GM12864 (cell line): ENCODE results near the gene SLC8A3.

Experiments used
- DNase-seq: peaks from one replicate; pipeline ENCODE4 v3.0.0-alpha.2; 2011; ENCODE audit warnings: low read depth
- H3K4me3 ChIP-seq: 2 replicates; pipeline ENCODE4 v1.5.1; 2011; ENCODE audit warnings: mild to moderate bottlenecking, low read depth, low read length, control low read depth
- TF ChIP-seq, protein P1 (sequence below): IDR thresholded peaks from 2 replicates; pipeline ENCODE4 v1.5.1; 2011; ENCODE audit warnings: low read depth, mild to moderate bottlenecking, moderate library complexity, low read length, control low read depth, inconsistent platforms; ENCODE audit errors: missing control alignments

SLC8A3 gene

DNA sequence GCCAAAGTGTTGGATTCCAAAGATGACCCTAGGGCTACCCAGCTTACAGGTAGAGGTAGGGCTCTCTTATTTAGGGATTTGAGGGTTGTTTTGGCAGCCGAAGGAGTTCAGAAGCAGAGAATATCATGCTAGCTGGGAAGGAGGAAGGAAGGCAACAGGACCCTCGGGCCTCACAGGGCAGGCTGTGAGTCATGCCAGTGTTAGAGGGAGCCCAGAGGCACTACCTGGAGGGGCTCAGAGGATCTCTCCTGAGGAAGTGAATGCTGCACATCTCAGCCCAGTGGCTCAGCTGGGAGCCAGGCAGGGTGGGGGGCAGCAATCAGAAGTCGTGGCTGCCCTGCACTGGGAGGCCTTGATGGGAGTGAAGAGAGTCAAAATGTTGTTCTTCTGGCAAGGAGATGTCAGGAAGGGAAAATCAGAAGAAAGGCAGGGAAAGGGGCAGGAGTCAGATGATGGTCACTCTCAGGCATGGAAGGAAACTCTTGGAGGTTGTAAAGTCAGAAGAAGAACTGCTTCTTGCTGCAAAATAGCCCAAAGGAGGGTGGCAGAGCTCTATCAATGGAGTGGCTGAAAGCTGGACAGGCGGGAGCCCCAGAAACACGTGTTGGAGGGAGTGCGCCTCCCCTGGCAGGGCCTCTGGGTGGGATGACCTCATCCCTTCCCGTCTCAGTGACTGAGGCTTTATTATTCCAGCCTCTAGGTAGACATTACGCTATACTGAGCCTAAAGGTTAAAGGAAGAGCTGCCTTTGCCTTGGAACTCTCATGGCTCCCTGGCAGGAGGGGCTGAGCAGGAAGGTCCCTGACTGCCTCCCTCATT, 168.2 kb downstream of the SLC8A3 start:
- DNase-seq: no peak
- H3K4me3 ChIP-seq: no peak overlapping the region
- TF ChIP-seq, protein P1, sequence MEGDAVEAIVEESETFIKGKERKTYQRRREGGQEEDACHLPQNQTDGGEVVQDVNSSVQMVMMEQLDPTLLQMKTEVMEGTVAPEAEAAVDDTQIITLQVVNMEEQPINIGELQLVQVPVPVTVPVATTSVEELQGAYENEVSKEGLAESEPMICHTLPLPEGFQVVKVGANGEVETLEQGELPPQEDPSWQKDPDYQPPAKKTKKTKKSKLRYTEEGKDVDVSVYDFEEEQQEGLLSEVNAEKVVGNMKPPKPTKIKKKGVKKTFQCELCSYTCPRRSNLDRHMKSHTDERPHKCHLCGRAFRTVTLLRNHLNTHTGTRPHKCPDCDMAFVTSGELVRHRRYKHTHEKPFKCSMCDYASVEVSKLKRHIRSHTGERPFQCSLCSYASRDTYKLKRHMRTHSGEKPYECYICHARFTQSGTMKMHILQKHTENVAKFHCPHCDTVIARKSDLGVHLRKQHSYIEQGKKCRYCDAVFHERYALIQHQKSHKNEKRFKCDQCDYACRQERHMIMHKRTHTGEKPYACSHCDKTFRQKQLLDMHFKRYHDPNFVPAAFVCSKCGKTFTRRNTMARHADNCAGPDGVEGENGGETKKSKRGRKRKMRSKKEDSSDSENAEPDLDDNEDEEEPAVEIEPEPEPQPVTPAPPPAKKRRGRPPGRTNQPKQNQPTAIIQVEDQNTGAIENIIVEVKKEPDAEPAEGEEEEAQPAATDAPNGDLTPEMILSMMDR: no peak

DNA sequence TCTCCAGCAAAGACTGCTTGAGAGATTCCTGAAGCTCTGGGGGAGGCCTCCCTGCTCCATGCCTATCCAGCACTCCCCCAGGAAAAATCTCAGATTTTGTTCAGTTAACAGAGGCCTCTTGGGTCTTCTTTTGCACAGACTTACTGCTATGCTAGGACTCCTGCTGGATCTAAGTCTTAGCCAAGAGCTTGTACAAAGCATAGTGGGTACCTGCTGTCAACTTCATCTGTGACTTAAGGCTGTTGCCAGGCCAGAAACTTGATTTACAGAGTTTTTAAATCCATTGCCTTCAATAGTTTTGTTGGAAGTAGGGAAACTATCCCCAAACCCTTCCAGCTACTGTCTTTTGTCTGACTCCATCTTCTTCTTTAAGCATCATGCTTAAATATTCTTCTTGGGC, 169.1 kb downstream of the SLC8A3 start:
- no peak overlapping the region for H3K4me3 ChIP-seq
- DNase-seq: no peak
- TF ChIP-seq, protein P1: no peak

DNA sequence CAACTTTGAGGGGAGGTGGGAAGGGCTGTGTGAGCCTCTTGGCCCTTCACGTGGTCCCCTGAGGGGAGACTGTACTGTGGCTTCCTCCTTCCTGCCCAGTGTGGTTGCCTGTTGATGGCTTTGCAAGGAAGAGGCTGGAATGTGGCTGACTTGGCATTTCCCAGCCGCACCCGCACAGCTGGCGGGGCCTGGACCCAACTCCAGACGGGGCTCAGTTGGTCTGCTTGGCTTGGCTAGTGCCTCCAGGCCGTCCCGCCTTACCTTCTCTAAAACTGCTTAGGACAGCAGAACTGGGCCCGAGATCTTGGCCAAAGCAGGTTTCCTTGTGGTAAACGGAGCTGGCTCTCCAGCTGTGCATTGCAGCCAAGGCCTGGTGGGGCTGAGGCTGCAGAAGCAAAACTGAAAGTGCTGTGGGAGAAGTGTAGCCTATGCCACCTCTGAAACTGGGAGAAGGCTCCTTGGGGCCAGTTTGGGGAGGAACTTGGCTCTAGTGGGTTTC, 170.0 kb downstream of the SLC8A3 start:
- no peak for DNase-seq
- TF ChIP-seq, protein P1: no peak
- no peak overlapping the region for H3K4me3 ChIP-seq

DNA sequence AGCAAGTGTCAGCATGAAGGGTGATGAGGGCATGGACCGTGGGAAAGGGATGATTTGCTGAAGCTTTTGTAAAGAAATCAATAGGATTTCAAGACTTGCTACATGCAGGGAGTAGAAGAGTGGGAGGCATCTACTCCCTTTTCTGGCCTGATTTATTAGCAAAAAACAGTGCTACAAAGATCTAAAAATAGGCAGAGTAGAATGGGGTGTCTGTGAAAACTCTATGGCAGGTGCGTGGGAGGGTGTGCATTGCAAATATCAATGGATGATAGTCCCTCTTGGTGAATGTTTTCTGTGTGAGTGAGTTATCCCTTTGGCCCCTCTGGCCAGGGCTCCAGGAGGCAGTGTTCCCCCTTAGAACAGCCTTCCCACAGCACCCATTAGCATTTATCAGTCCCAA, 170.5 kb downstream of the SLC8A3 start:
- H3K4me3 ChIP-seq: no peak overlapping the region
- DNase-seq: no peak

DNA sequence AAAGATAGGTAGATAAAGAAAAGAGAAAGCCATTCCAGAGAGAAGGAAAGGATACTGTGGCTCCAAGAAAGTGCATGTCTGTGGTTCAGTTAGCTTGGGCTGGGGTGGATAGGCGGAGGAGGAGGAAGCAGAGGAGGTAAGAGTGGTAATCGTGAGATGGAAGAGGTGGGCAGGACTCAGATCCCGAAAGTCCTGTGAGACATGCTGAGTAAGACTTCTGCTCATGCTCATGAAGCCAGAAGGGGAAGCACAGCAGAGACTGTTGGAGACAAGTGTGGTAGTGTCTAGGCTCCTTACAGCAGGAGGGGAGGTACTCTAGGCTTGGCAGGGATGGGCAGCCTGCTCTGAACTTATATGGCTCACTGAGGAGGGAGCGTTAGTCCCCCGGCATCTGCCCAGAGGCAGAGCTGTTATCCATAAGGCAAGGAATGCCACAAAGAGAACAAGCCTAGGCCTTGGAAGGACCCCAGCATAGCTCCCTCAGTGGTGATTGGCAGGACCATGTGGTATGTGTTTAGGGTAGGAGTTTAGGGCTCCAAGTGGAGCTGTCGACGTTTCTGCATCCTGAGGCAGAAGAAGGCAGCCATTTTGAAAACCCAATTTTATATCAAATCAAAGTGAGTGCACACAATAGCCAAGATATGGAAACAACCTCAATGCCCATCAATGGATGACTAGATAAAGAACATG, 174.2 kb downstream of the SLC8A3 start:
- no peak for DNase-seq
- TF ChIP-seq, protein P1: no peak
- no peak overlapping the region for H3K4me3 ChIP-seq

More for the DNA sequence above, 170.5 kb downstream of the SLC8A3 start:
- TF ChIP-seq, protein P1: no peak

DNA sequence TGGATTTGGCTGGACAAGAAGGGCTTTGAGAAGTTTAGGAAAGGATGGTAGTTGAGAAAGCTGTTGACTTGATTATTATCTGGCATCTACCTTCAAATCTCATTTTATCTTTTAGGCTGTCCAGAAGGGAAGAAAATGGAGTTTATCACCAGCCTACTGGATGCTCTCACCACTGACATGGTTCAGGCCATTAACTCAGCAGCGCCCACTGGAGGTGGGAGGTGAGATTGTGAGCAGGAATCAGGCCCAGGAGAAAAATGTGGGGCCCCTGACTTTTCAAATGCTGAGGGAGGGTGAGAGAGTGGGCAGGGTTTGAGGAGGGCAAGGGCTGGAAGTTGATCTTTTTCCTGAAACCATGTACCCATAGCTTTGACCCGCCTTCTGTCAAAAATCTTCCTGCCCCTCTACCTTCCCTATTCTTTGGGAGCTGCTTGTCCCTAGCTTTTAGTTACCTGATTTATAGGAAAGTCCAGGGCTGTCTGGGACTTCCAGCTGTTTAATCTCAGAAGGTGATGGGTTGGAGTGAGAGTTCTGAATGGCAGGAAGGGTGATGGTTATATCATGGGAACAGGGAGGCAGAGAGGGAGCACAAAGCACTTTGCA, 175.4 kb downstream of the SLC8A3 start:
- TF ChIP-seq, protein P1: peak; percentile 90
- H3K4me3 ChIP-seq: no peak overlapping the region
- no peak for DNase-seq
